Nephron (organoid): Measurements from ENCODE around the gene RPL15.
"Not testable (repeated sequence)": the region's sequence is repeated elsewhere in the genome, so short reads cannot be mapped to it uniquely, and the experiment has no call there.

Experiments
- H3K27ac Mint-ChIP-seq, 3 experiments: 2 replicates each; pipeline ENCODE4 v1.8.0; 2020; ENCODE audit warnings: mixed read lengths in 3 of 3, mild to moderate bottlenecking in 2 of 3, moderate library complexity in 1 of 3
- H3K27me3 Mint-ChIP-seq: 2 replicates; pipeline ENCODE4 v1.8.0; 2021; ENCODE audit warnings: low read depth, mild to moderate bottlenecking, moderate library complexity, mixed read lengths
- H3K36me3 Mint-ChIP-seq: 2 replicates; pipeline ENCODE4 v1.8.0; 2020; ENCODE audit warnings: low read depth, mixed read lengths
- H3K4me1 Mint-ChIP-seq: 2 replicates; pipeline ENCODE4 v1.8.0; 2020; ENCODE audit warnings: mixed read lengths
- H3K4me3 Mint-ChIP-seq, 3 experiments: 2 replicates each; pipeline ENCODE4 v1.8.0; 2020; ENCODE audit warnings: mild to moderate bottlenecking in 3 of 3, mixed read lengths in 3 of 3, moderate library complexity in 2 of 3
- H3K9me3 Mint-ChIP-seq: 2 replicates; pipeline ENCODE4 v1.8.0; 2020; ENCODE audit warnings: mixed read lengths
- CTCF ChIP-seq, 3 experiments: fragments of 200-600 bp; sonication (generic); IDR thresholded peaks; one replicate each; pipeline ENCODE4 v1.5.0; 2021; ENCODE audit warnings: antibody characterized with exemption in 3 of 3; ENCODE audit not compliant: unreplicated experiment in 3 of 3

Gene RPL15

GRCh38 chr3:23913182-23913581, 3.8 kb upstream of the RPL15 start:
- no peak for TF ChIP-seq CTCF (IDR thresholded peaks at IDR 0.05; ENCODE audit: unreplicated experiment in 3 of 3)
- H3K4me1 Mint-ChIP-seq = peaks cover 30% of the 10 kb centered on the region
- no peaks in the 10 kb centered on the region for H3K27me3 Mint-ChIP-seq
- H3K27ac Mint-ChIP-seq = no peak overlapping the region
- no peak overlapping the region for H3K4me3 Mint-ChIP-seq
- no peaks in the 10 kb centered on the region for H3K9me3 Mint-ChIP-seq
- H3K36me3 Mint-ChIP-seq = peaks cover 33% of the 10 kb centered on the region

- Mint-ChIP-seq H3K9me3 (no peaks in the 10 kb centered on the region), H3K27me3 (no peaks in the 10 kb centered on the region), H3K4me3 (peak overlapping the region; percentile 35 to 100 (median 38)), H3K27ac (peak overlapping the region in 1 of 3 experiments; percentile 19), H3K4me1 (peaks cover 39% of the 10 kb centered on the region), H3K36me3 (peaks cover 41% of the 10 kb centered on the region)
- no peak for TF ChIP-seq CTCF (IDR thresholded peaks at IDR 0.05; ENCODE audit: unreplicated experiment in 3 of 3)
Measured at GRCh38 chr3:23913873-23914743, 2.8 kb upstream of the RPL15 start.

- Mint-ChIP-seq H3K36me3 (peaks cover 44% of the 10 kb centered on the region), H3K27me3 (no peaks in the 10 kb centered on the region), H3K27ac (peak overlapping the region; percentile 24 to 99 (median 81)), H3K4me1 (peaks cover 49% of the 10 kb centered on the region), H3K4me3 (peak overlapping the region; percentile 100), H3K9me3 (no peaks in the 10 kb centered on the region)
- TF ChIP-seq CTCF (IDR thresholded peaks at IDR 0.05; ENCODE audit: unreplicated experiment in 3 of 3) = no peak
Measured at GRCh38 chr3:23915537-23916108, 1.3 kb upstream of the RPL15 start.

GRCh38 chr3:23916152-23916885, 613 bp upstream of the RPL15 start:
- Mint-ChIP-seq H3K27me3 (no peaks in the 10 kb centered on the region), H3K27ac (peak overlapping the region; percentile 98 to 100 (median 99)), H3K36me3 (peaks cover 46% of the 10 kb centered on the region), H3K4me3 (peak overlapping the region; percentile 100), H3K9me3 (no peaks in the 10 kb centered on the region), H3K4me1 (peaks cover 50% of the 10 kb centered on the region)
- TF ChIP-seq CTCF (IDR thresholded peaks at IDR 0.05; ENCODE audit: unreplicated experiment in 3 of 3) = no peak

- H3K9me3 Mint-ChIP-seq = not testable (repeated sequence)
- peaks cover 53% of the 10 kb centered on the region for H3K36me3 Mint-ChIP-seq
Measured at GRCh38 chr3:23917679-23918303, 859 bp downstream of the RPL15 start.

GRCh38 chr3:23918331-23918730, 1.4 kb downstream of the RPL15 start:
- H3K36me3 Mint-ChIP-seq = peaks cover 58% of the 10 kb centered on the region
- H3K4me3 Mint-ChIP-seq = peak overlapping the region; percentile 100
- H3K9me3 Mint-ChIP-seq, H3K27me3 Mint-ChIP-seq: not testable (repeated sequence)
- H3K27ac Mint-ChIP-seq = peak overlapping the region; percentile 98 to 100 (median 99)
- H3K4me1 Mint-ChIP-seq = peaks cover 50% of the 10 kb centered on the region

More at GRCh38 chr3:23917679-23918303, 859 bp downstream of the RPL15 start:
- H3K27me3 Mint-ChIP-seq = not testable (repeated sequence)
- peaks cover 50% of the 10 kb centered on the region for H3K4me1 Mint-ChIP-seq
- peak overlapping the region; percentile 98 to 100 (median 99) for H3K27ac Mint-ChIP-seq
- H3K4me3 Mint-ChIP-seq = peak overlapping the region; percentile 100
